ENCODE measurements around the gene TENT5C. TPM values are rescaled to one million over a fixed set of nuclear protein-coding genes. Genes with fewer than 3 reads are reported as not detected.

Gene TENT5C
- total and polyA plus RNA-seq, 9 of the 15 experiments (the other 6 are each of a cell fraction or from before 2014, with no cell fraction given): 1.8 to 7.7 (median 4.0) TPM

DNA sequence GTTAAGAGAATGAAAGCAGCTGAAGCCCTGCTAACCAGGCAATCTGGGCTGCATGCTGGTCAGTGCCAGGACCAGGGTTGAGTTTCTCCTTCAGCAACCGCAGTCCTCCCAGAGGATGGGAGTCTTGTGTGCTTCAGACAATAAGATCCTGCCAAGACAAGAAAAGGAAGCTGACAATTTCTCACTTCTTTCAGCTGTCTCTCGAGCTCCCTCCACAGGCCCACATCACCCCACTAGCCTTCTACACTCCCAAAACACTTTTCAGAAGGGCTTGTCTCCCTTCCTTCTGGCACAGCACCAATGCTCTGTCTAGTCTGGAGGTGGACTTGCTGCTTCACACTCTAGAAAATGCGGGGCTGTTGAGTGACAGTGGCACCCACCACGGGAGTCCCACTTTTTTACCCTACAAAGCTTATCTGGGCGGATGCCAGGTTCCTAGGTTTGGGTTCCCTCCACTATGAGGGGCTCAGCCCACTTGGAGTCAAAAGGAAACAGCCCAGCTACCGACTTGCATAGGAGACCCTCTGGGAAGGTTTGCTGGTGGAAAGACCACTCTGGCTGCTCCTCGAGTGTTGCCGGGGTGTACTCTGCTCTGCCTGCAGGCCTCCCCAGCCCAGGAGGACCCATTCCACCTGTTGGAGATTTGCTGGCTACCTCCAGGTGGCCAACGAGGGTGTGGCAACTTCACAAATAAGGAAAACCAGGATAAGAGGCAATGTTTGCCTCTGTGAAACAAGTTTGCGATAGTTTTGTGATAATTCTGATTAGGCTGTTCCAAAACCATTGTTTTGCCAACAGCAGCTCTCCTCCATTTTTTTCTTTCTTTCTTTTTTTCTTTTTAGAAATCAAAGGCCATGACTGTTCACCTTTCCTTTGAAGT, 68.9 kb downstream of the TENT5C start:
- FAIRE-seq: peak; percentile 87
- ChIA-PET POLR2A (interaction anchor here (0.6 to 2.0 kb wide), 19 partner anchors 10 to 1104 kb away, joined by 3 to 8 read pairs (median 3); partner anchors contain the start of gene CD58), CTCF (ENCODE audit: low intra/inter-chr PET ratio) (interaction anchor here (0.7 to 1.9 kb wide), 7 partner anchors 52 to 607 kb away, joined by 3 to 16 read pairs (median 4); partner anchors contain the start of gene TENT5C)
- Histone ChIP-seq H3K4me2 (ENCODE audit: insufficient read depth, low read length) (no peak overlapping the region), H3K79me2 (ENCODE audit: control insufficient read depth, insufficient read depth, low read length) (no peaks in the 10 kb centered on the region), H3K4me1 (replicated peaks in 1 of 2; ENCODE audit: control insufficient read depth in 2 of 2, insufficient read depth in 2 of 2, low read length in 2 of 2) (peaks cover 10 to 18% of the 10 kb centered on the region in 2 experiments), H3K36me3 (ENCODE audit: control insufficient read depth, insufficient read depth, low read length) (no peaks in the 10 kb centered on the region), H3K27ac (ENCODE audit: extremely low read depth, low read depth, low read length) (no peak overlapping the region), H3K27me3 (ENCODE audit: control insufficient read depth in 2 of 2, insufficient read depth in 2 of 2, low read length in 2 of 2) (no peaks in the 10 kb centered on the region), H3K9me1 (ENCODE audit: control insufficient read depth, insufficient read depth, low read length) (no peaks in the 10 kb centered on the region), H3K9me3 (replicated peaks; ENCODE audit: control insufficient read depth, insufficient read depth, low read depth, low read length) (no peaks in the 10 kb centered on the region), H2AFZ (ENCODE audit: low read depth, low read length) (no peak overlapping the region), H4K20me1 (replicated peaks; ENCODE audit: control insufficient read depth, insufficient read depth, low read length) (no peaks in the 10 kb centered on the region), H3K9ac (ENCODE audit: insufficient read depth in 1 of 2, low read depth in 2 of 2, low read length in 2 of 2) (peak overlapping the region in 1 of 2 experiments; percentile 40; a peak in 1 of 4 replicates), H3K4me3 (no peak overlapping the region)
- in situ Hi-C loops (cut with MboI): loop anchor here (5.0 kb wide), 2 partner anchors 83 to 137 kb away; no protein-coding TSS in a partner anchor
- WGBS (ENCODE audit: insufficient coverage, low coverage, missing lambda C conversion rate): 10% methylated on average over 10 of the region's 10 CpGs
- peak; percentile 55 to 81 (median 69) for DNase-seq (ENCODE audit: extremely low read depth in 1 of 4, low spot score in 3 of 4)
- ATAC-seq: peak; percentile 83
- no TSS peak for BruUV-seq (replicated peaks)
- intact Hi-C loops (cut with micrococcal nuclease): loop anchor here (1.0 to 10.0 kb wide), 5 partner anchors 68 to 310 kb away; partner anchors contain the start of genes MAN1A2 and TENT5C
- TF ChIP-seq SIN3B (IDR thresholded peaks at IDR 0.05; ENCODE audit: low read depth) (no peak), KLF6 (CRISPR knock-in tag; IDR thresholded peaks at IDR 0.05; ENCODE audit: borderline replicate concordance) (no peak), SMC3 (conservative IDR thresholded peaks at IDR 0.05; ENCODE audit: insufficient read depth, low read depth, low read length) (peak; percentile 77), ZFP36 (IDR thresholded peaks at IDR 0.05; ENCODE audit: low read depth, low read length, partially characterized antibody) (peak; percentile 16), CBX3 (IDR thresholded peaks at IDR 0.05; ENCODE audit: borderline replicate concordance in 1 of 2, low read length in 2 of 2) (no peak), NFIC (IDR thresholded peaks at IDR 0.05) (peak; percentile 83), RCOR1 (IDR thresholded peaks at IDR 0.05; ENCODE audit: borderline replicate concordance in 1 of 2, low read depth in 2 of 2, low read length in 2 of 2) (peak in 1 of 2 experiments; percentile 38; a peak in 1 of 4 replicates), SOX6 (IDR thresholded peaks at IDR 0.05) (peak; percentile 54; the same call in 1 of the 2 replicates), CTBP1 (IDR thresholded peaks at IDR 0.05; ENCODE audit: borderline replicate concordance) (peak; percentile 44), NRF1 (conservative IDR thresholded peaks at IDR 0.05 in 1 of 2, IDR thresholded peaks at IDR 0.05 in 1 of 2) (no peak), CC2D1A (IDR thresholded peaks at IDR 0.05) (0 out of 2 replicates have a peak, but pooled peaks have one; percentile 39), CEBPG (CRISPR knock-in tag; IDR thresholded peaks at IDR 0.05) (no peak), CEBPG (tag; conservative IDR thresholded peaks at IDR 0.05 in 1 of 2, IDR thresholded peaks at IDR 0.05 in 1 of 2) (no peak), GATA2 (CRISPR knock-in tag; IDR thresholded peaks at IDR 0.05) (peak; percentile 50; the same call in 1 of the 2 replicates), CHAMP1 (IDR thresholded peaks at IDR 0.05) (no peak), ZBTB7A (IDR thresholded peaks at IDR 0.05; ENCODE audit: borderline replicate concordance, control insufficient read depth, low read depth, low read length) (no peak), NBN (IDR thresholded peaks at IDR 0.05; ENCODE audit: low read depth) (no peak), ATF1 (CRISPR knock-in tag; IDR thresholded peaks at IDR 0.05) (no peak), ATF1 (tag; IDR thresholded peaks at IDR 0.05) (0 out of 2 replicates have a peak, but pooled peaks have one; percentile 15), ARID2 (IDR thresholded peaks at IDR 0.05) (peak; percentile 81; the same call in 1 of the 2 replicates), RBM25 (IDR thresholded peaks at IDR 0.05; ENCODE audit: low read depth, low read length, severe bottlenecking) (no peak)

All from K562 (cell line).